NCI-H146 (cell line): ENCODE data around the gene AP1M1.

Experiments
- DNase-seq: peaks from one replicate; lab custom pipeline; 2025; lab: John Stamatoyannopoulos, UW

Gene AP1M1

DNA sequence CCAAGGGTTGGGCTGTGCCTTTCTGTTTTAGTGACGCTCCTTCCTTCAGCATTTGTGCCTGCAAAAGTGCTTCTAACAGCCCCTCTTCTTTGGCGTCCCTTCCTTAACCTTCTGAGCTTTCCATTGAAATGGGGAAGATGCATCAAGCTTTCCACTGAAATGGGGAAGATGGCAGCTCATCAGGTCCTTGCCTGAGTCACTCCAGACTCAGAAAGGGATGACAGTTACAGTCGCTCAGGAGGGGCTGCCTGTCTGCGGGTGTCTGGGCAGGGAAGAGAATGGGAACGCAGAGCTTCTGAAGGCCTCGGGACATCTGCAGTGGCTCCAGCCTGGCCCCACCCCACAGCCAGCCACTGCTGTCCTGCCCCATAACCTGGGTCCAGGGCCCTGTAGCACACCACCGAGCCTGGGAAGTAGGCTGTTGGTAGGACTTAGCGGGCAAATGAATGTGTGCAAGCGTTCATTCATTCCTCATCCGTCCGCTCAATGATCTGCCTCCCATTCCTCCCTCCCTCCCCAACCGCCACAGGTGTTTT is 9.8 kb downstream of the AP1M1 start:
- DNase-seq, result no peak

DNA sequence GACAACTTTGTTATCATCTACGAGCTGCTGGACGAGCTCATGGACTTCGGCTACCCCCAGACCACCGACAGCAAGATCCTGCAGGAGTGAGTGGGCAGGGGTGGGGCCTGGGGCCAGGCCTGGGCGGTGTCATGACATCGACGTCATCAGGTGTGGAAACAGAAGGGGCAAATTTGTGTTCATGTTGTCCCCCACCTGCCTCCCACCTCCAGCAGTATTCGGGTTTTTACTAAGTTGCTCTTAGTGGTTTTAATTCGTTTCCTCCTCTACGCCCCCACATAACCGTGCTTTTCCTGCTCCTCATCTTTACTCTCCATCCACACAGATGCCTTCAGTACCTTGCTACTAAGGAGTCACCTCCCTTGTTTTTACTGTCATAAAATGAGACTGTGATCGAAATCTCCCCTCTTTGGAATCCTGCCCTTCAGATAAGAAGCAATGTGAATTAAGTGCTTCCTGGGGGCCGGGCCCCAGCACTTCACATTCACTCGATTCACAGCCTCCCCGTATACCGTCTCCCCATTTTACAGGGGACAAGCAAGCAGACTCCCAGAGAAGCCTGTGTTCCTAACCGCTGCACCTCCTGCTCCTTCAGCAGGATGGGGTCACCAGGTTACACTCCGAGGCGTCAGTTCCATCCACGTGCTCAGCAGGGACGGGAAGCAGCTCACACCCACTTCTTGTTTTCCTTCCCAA is 10.5 kb downstream of the AP1M1 start:
- DNase-seq, result no peak

DNA sequence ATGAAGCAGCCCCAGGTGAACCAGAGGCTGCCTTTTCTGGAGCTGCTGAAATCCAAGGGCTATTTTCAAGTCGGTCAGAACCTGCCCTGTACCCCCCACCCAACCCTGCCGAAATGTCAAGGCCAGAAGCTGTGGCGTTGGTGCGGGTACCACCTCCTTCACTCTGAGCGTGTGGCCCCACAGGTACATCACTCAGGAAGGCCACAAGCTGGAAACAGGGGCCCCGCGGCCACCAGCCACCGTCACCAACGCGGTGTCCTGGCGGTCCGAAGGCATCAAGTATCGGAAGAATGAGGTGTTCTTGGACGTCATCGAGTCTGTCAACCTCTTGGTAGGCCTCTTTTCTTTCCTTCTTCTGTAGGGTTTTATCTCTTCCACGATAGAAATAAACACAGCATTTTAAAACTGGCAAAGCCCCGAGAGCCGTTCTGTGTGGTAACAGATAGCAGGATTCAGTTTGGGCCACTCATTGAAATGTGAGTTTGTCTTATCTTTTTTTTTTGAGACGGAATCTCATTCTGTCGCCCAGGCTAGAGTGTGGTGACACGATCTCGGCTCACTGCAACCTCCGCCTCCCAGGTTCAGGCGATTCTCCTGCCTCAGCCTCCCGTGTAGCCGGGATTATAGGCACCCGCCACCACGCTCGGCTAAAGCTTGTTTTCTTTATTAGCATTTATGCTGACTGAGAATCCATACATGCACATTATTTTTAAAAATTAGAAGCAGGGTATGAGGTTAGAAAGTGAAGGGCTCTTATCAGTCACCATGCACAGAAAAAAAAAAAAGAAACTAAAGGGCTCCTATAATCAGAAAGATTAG is 11.3 kb downstream of the AP1M1 start:
- DNase-seq, result no peak

DNA sequence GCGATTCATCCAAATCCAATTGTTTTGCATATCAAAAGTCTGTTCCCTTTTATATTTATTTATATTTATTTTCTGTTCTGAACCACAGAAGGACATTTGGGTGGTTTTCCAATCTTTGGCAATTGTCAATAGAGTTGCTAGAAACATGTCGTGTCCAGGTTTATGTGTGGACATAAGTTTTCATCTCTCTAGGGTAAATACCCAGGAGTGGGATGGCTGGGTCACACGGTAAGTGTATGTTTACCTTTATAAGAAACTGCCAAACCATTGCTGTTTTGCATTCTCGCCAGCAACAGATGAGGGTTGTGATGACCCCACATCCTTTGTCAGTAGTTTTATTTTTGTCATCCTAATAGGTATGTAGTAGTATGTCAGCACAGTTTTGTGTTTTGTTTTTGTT is 12.5 kb downstream of the AP1M1 start:
- DNase-seq, result no peak

DNA sequence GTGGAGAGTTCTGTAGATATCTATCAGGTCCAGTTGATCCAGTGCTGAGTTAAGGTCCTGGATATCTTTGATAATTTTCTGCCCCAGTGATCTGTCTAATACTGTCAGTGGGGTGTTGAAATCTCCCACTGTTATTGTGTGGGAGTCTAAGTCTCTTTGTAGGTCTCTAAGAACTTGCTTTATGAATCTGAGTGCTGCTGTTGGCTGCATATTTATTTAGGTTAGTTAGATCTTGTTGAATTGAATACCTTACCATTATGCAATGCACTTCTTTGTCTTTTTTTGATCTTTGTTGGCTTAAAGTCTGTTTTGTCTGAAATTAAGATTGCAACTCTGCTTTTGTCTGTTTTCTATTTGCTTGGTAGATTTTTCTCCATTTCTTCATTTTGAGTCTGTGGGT is 15.4 kb downstream of the AP1M1 start:
- DNase-seq, result no peak

DNA sequence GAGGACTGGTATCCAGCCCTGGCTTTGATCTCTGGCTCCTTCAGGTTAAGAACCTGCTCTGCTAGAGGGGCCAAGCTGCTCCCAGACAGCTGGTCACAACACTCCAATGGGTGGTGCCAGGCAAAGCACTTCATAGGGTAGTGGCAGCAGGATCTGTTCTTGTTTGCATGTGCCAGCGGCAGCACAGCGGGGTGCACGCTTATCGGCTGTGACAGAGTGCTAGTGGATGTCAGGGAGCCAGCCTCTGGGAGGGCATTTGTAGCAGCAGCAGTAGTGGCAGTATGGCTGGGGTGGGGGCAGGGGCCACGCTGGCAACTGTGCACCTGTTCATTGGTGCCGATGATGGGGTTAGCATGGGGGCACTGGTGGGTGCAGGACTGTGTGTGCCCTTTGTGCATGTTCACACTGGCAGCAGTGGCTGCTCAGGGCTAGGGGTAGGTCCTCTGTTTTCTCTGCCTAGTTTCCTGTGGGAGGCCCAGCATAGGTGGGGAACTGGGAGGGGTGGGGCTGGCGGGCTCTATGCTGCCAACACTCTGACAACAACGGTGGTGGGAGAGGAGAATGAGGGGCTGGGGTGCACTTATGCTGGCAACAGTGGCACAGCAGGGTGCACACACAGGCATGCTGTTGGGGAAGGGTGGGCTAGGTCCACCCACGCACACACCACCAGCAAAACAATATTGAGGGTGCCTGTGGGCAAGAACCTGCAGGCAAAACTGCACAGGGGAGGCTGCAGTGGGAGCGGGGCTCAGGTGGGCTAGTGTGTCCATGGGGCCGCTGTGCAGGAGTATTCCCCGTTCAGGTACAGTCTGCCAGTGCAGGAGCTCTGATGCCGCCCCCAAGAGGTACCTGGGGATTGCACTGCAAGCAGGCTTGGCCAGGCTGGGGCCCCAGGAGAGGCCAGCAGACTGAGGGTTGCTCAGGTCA is 19.3 kb downstream of the AP1M1 start:
- DNase-seq, result no peak

DNA sequence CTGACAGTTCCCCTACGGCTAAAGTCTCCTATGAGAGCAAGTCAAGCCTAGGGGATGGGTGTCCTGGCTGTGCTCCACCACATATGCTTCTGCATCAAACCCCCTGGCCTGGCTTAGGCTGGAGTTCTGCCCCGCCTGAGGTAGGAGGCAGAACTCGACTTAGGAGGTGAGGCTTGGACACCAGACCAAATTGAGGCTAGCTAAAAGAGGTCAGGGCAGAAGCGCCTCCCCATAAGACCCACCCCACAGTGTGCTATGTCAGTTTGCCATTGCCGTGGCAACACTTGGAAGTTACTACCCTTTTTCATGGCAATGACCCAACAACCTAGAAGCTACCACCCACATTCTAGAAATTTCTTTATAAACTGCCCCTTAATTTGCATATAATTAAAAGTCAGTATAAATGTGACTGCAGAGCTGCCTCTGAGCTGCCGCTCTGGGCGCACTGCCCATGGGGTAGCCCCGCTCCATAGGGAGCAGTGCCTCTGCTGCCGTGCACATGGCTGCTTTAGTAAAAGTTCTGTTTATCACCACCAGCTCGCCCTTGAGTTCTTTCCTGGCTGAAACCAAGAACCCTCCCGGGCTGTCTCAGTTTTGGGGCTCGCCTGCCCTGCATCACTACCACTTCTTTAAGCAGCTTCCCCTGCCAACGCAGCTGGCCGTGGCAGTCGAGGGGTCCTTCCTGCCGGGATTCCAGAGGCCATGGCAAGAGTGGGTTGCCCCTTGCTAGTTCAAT is 20.2 kb downstream of the AP1M1 start:
- DNase-seq, result no peak

DNA sequence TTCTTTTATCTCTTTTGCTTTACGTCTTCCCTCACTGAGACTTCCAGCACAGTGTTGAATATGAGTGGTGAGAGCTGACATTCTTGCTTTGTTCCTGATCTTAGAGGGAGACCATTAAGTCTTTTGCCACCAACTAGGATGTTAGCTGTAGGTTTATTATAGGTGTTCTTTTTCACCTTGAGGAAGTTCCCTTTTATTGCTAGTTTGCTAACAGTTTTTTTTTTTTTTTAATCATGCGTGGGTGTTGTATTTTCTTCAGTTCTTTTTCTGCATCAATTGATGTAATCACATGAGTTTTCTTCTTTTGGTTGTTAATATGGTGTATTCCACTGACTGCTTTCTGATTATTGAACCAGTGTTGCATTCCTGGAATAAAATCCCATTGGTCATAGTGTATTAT is 21.1 kb downstream of the AP1M1 start:
- no peak for DNase-seq

DNA sequence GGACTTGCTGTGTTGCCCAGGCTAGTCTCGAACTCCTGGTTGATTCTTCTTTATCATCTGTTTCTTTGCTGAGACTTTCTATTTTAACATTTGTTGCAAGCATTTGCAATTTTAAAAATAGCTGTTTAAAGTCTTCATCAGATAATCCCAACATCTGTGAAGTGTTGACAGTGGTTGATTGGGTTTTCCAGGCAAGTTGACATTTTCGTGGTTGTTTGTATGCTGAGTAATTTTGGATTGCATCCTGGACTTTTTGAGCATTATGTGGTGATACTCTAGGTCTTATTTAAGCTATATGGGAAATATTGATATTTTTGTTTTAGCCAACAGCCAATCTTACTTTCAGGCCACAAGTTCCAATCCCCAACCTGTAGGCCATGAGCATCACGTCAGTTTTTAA is 25.1 kb downstream of the AP1M1 start:
- DNase-seq, result no peak

DNA sequence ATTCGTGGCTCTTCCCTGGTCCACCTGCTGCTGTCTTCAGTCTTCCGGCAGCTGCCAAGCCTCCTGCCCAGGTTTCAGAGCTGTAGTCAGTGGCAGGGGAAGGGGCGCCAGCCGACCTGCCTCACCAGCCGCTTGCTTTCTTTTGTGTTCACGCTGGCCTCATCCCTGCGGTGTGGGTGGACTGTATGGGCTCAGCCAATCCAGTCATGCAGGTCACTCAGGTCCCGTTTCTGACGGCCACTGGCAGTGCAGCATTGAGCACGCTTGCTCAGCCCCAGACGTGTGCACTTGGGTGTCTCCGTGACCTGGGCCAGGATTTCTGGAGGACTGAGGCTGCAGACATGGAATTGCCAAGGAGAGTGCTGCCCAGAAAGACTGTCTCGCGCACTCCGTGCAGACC is 26.0 kb downstream of the AP1M1 start:
- no peak for DNase-seq

DNA sequence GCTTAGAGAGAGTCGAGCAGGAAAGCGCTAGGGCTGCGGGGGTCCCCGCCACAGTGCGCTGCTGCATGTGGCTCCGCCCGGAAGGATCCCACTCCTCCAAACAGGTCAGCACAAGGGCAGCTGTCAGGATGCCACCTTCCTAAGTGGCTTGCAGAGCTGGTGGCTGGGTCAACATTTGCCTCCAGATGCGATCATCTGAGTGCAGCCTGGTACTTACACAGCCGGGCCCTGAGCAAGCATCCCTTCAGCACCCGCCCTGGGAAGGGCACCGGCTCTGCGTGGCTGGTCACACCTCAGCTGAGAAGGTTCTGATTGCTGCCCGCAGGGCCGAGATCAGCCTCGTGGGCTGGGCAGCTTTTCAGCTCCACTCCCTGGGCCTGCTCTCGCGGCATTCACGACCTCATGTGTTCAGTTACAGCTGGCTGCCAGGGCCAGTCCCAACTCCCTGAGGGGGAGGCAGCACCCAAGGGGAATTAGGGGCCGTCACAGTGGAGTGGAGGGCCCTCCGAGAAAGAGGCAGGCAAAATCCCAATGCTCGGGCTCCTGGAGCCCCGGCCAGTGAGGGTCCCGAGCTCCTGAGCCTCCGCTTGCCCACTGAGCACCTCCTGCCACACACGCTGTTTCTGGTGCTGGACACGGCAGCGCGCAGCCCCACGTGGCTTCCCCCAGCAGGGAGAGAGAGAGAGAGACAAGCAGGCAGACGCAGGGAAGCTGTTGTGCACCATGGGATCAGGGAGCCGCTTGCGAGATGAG is 26.8 kb downstream of the AP1M1 start:
- DNase-seq, result no peak

DNA sequence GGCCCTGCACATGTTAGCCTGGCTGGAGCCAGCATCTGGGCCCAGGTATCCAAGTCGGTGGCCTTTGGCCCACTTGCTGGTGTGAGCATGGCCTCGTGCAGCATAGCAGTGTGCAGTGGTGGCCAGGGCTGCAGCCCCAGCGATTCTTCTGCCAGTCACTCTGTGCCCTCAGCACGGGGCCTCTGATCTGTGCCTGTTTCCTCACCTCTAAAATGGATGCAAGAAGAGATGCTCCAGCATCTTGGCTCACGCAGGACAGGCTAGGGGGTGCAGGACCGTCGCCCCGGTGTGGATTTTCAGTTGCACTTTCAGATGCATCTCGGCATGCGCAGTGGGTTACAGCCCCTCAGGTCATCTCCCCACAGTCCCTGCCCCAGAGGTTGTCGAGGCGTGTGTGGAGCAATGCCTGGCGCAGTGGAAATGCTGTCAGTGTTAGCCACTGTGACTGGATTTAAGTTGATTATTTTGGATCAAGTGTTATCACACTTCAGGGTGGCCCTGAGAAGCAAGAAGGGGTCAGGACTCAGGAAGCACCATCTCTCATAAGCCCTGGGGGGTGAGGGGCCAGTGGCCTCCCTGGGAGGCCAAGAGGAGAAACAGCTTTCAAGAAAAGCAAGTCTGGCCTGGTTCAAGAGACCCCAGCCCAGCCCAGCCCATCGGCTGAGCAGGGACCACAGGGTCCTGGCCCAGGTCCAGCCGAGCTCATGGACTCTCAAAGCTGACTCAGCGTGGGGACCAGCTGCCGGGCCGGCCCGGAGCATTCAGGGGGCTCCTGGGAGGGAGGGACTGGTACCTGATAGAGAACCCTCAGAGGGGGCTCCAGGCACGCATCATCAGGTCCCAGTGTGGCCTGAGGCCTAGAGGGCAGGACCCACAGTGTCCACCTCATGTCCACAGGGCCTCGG is 27.8 kb downstream of the AP1M1 start:
- DNase-seq, result no peak

DNA sequence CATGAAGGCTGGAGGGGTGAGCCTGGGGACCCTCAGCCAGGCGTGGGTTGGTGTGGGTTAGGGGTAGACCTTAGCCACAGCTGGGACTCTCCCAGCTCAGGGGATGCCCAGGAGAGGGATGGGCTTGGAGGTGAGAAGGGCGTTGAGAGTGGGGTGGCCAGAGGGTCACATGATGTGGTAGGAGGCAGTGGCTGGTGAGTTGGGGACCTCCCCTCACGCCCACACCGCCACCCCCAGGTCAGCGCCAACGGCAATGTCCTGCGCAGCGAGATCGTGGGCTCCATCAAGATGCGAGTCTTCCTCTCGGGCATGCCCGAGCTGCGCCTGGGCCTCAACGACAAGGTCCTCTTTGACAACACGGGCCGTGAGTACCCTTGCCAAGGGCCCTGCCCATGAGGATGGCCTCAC is 28.5 kb downstream of the AP1M1 start:
- no peak for DNase-seq

DNA sequence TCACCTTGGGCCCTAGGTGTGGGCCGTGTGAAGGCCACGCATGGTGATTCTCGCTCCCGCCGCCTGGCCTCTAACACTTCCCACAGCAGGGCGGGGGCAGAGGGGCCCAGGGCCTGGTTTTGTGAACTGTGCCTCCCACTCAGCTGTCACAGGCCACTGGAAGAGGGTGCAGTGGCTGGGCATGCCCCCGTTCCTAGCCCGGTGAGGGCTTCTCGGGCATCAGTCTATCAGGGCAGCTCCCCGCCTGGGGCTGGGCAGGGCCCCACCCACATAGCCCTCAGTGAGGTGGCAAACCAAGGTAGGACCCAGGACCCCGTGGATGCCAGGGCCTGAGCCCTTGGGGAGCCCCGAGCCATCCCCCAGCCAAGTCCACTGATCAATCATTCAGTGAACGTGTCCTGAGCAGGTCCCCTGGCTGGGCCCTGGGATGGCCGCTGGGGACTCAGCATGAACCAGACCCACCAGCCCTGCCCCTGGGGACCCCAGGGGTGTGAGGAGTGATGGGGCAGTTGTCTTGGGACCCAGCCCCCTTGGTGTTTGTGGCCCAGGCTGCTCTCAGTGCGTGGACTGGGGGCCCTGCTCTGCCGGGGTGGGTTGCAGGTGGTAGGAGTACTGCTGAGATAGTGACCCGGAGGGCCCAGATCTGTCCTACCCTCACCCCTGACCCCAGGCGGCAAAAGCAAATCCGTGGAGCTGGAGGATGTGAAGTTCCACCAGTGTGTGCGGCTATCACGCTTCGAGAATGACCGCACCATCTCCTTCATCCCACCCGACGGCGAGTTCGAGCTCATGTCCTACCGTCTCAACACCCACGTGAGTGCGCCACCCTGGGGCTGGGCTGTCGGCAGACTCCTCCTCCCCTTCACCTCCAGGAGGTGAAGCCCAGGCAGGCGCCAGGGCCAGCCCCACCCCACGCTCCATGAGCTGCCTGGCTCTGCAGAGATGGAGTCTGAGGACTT is 29.4 kb downstream of the AP1M1 start:
- no peak for DNase-seq

DNA sequence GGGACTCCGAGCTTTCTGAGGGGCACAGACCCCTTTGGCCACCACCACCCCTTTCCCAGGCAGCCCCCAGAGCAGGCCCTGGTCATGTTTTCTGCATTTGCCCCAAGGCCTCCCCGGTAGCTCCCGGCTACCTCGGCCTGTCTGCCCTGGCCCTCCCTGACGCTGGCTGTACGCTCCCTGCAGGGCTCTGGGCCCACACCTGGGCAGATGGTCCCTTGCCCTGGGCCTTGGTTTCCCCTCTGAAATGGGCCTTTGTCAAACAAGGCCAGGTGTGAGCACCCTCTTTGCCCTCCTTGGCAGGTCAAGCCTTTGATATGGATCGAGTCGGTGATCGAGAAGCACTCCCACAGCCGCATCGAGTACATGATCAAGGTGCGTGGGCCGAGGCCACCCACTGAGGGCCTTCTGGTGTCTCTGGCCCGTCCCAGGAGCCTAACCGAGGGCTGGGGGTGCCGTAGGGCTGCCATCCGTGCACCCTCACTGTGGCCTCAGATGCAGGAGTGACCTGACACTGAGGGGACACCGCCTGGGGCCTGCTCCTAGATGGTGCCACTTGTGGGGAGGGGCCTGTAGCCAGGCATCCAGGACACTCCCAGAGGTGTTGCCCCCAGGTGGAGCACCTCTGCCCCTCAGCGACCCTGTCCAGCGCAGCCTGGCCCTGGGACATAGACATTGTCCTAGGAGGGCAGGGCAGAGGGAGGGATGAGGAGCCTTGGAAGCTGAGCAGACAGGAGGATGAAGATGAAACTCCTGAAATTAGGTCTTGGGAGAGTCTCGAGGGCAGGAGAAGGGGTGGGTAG is 30.3 kb downstream of the AP1M1 start:
- no peak for DNase-seq

DNA sequence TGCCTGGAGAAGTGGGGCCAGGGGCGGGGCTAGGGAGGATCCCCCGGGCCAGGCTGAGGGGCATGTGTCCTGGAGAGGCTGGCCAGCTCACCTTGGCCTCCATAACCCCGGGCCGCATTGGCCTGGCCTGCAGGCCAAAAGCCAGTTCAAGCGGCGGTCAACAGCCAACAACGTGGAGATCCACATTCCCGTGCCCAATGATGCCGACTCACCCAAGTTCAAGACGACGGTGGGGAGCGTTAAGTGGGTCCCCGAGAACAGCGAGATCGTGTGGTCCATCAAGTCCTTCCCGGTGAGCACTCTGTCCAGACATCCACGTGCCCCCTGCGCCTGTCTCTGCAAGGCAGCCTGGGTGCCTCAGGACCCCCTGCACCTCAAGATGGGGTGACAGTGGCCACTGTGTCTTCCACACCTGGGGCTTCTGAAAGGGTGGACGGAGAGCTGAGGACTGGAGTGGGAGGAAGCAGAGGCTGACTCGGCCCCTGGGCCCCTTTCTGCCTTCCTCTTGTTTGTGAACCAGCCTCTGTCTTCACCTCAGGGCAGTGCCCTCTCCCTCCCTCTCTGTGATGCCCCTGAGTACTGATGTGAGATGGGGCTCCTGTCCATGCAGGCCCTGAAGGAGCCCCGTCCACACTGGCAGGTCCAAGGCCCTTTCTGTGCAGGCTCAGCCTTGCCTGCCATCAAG is 31.1 kb downstream of the AP1M1 start:
- DNase-seq, result no peak

DNA sequence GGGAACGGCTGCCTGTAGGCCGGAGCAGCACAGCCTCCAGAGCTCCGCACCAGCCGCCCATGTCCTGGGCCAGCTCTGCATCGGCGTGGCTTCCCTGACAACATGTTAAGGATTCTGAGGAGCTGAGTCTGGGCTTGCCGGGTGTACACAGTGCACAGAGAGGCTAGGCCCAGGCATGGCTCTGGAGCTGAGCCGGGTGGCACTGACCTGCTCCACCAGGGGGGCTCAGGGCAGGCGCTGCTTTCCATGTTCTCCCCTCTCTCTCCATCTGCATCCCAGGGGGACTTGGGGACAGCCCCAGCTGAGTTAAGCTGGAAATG is 31.6 kb downstream of the AP1M1 start:
- no peak for DNase-seq
